GM18858 (cell line): Measurements from ENCODE around the gene KCNMB2.
"Not testable (repeated sequence)": the region's sequence is repeated elsewhere in the genome, so short reads cannot be mapped to it uniquely, and the experiment has no call there.

ENCODE experiments used
- ATAC-seq: cut with Tn5 transposase; IDR thresholded peaks from one replicate; pipeline ENCODE4 v1.9.1; 2021; ENCODE audit not compliant: unreplicated experiment

Gene KCNMB2

DNA sequence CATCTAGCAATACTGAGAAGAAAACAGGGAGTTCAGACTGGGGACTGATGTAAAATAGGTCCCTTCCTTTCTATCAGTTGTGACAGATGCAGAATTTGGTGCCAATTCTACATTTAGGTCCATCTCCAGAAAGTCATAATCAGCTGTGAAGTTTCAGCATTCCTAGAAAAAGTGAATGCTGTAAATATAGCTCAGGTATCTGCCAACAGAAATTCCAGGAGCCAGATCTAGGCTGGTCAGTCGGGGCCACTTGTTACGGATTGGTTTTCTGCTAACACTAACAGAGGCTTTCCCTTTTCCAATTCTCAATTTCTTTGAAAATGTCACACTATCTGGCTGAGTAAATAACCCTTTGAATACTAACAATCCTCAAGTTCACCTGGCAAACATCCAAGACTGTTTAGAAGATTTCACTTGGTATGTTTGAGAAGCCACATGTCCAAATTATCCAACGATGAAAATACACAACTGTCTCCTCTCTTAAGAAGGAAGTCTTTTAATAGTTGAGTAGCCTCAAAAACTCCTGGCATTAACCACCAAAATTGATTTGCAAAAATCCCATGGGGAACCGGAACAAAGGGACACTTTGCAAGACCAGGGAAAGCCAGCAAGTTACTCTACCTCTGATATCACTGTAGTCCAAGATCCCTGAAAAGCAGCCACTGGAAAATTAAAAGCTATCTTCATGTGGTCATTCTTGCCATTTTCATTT is 313.1 kb downstream of the KCNMB2 start:
- ATAC-seq = no peak

DNA sequence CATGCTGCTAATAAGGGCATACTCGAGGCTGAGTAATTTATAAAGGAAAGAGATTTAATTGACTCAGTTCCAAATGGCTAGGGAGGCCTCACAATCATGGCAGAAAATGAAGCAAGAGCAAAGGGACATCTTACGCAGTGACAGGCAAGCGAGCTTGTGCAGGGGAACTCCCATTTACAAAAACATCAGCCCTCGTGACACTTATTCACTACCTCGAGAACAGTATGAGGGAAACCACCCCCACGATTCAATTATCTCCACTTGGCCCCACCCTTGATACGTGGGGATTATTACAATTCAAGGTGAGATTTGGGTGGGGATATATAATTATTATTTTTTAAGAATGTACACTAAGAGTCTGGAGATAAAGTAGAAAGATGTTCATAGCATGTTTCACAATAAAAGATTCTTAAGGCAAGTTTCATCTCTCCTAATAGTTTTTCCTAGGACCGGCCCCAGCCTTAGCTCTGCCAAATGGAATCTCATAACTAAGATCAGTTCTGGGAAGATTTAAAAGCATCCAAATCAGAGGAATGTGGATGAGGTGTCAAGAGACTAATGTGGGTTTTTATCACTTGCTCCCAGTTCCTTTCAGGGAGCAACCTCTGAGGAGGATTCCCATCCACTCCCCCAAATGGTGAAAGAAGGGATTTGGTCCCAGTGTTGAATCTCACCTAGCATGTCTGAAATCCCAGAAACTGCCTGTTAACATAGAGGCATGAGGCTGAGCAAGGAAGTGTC is 314.4 kb downstream of the KCNMB2 start:
- ATAC-seq = no peak

DNA sequence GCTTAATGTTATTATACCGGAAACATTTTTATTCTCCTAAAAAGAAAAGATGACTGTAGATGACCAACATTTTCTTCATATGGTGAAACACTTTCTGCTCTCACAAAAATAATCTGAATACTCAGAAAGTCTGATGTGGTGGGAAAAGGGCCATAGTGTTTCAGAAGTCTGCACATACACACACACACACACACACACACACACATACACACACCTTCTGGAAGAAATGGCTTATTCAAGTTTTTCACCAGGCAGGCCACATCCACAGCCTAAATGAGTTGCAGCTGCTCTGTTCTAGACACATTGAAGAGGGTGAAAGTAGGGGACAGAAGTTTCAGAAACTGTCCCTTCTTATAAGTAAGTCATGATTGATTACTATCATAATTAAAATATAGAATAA is 315.3 kb downstream of the KCNMB2 start:
- no peak for ATAC-seq

DNA sequence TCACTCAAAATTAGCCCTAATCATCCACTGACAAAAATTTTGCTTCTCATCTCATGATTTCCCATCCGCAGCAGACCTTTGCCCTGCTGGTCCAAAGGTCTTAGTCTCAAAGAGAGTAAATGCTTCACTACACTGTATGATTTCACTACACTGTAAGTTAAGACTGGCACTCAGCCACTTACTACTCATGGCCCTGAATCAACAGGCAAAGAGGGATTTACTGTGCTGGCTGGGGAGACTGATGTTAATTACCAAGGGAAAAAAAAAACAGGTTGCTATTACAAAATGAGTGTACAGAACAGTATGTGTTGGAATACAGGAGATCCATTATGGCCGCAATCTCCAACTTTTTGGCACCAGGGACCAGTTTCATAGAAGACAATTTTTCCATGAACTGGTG is 320.6 kb downstream of the KCNMB2 start:
- ATAC-seq = no peak

DNA sequence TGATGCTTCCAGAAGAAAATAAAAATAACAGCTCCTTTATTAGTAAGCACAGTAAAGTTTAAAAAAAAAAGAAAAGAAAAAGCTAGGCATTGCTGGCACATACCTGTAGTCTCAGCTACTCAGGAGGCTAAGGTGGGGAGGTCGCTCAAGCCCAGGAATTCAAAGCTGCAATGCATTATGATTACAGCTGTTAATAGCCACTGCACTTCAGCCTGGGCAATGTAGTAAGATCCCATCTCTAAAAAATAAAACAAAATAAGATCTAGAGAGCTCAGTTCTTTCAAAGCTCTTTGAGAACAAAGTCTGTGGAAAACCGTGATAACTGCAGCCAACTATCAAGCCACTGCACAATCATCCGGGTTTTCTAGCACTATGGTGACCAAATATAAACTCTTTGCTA is 323.1 kb downstream of the KCNMB2 start:
- ATAC-seq = no peak

DNA sequence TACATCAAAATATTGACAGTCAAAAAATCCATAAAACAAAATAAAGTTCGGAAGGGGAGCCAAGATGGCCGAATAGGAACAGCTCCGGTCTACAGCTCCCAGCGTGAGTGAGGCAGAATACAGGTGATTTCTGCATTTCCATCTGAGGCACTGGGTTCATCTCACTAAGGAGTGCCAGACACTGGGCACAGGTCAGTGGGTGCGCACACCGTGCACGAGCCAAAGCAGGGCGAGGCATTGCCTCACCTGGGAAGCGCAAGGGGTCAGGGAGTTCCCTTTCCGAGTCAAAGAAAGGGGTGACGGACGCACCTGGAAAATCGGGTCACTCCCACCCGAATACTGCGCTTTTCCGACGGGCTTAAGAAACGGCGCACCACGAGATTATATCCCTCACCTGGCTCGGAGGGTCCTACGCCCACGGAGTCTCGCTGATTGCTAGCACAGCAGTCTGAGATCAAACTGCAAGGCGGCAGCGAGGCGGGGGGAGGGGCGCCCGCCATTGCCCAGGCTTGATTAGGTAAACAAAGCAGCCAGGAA is 323.7 kb downstream of the KCNMB2 start:
- not testable (repeated sequence) for ATAC-seq

DNA sequence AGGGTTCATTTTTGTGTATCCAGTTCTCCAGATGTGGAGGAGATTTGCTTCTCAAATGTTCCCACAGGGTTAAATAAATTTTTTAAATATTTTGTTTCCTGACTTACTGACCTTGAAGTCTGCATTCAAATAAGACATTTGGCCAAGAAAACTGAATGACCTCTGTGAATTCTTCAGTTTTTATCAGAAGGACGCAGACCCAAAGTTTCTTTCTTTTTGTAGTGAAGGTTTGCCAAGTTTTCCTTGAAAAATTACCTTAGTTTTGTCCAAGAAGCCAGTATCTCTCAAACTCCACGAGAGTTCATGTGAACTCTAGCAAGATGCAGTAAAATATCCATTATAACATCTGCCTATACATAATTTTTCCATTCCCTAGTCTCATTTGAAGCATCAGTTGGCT is 332.4 kb downstream of the KCNMB2 start:
- no peak for ATAC-seq

DNA sequence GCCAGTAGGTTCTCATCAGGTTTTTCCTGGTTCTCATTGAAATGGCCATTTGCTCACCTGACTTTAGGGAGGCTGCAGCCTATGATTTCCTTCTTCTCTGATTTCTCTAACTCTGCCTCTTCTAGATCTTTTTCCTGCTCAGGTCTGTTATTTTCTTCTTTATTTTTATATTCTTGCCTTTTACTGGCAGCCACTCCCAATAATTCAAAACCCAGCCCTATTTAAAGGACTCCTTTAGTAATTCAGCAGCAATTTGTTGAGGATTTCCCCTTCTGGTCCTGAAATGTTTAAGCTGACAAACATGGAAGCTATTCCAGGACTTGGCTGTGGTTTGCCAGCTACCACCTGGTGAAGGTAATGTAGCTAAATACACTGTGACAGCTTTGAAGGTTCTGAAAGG is 333.8 kb downstream of the KCNMB2 start:
- no peak for ATAC-seq

DNA sequence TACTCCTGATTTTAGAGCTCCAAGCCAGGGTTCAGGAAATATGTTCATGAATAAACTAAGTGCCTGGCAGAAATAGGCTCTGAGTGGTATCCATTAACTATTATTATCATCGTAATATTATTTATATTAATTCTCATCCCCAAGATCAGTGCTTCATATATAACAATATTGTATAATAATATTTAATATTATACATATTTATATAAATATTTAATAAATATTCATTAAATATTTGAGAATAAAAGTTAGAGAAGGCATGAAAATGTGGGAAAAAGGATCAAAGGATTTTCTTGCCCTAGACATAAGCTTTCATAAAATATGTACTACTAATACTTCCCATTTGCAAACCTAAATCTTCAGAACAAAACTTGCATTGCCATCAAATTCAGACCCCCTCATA is 338.9 kb downstream of the KCNMB2 start:
- no peak for ATAC-seq

DNA sequence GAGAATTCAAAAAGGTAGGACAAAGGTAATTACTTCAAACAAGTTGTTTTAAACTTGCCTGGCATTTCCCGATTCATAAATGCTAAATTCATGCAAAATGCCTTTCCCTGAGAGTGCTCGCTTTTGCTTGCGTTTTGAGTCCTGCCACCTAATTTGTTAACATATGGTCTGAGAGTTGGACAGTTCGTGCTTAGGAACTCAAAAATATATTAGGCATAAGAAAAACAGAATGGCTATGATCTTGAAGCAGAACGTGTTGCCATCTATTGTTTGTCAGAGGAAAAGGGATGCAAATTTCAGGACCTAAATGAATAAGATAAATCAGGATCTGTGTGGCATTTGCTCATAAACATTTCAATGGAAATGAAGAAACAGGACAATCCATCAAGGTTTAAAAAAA is 339.6 kb downstream of the KCNMB2 start:
- ATAC-seq = no peak

DNA sequence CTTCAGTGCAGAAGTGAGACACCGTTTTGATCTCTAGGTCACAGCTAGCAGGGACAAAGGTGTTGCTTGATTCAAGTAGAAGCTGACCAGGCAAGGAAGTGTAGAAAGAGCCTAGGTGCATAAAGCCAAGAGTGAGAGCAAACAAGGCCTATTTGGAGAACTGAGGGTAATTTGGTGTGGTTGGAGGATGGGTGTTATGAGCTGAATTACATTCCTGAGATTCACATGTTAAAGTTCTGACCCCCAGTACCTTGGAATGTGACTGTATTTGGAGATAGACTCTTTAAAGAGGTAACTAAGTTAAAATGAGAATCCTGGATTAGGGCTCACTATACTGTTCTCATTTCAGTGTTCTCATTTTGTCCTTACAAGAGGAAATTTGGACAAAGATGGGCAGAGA is 344.0 kb downstream of the KCNMB2 start:
- no peak for ATAC-seq
